ENCODE measurements around the gene TMEM141.

The TMEM141 gene

DNA sequence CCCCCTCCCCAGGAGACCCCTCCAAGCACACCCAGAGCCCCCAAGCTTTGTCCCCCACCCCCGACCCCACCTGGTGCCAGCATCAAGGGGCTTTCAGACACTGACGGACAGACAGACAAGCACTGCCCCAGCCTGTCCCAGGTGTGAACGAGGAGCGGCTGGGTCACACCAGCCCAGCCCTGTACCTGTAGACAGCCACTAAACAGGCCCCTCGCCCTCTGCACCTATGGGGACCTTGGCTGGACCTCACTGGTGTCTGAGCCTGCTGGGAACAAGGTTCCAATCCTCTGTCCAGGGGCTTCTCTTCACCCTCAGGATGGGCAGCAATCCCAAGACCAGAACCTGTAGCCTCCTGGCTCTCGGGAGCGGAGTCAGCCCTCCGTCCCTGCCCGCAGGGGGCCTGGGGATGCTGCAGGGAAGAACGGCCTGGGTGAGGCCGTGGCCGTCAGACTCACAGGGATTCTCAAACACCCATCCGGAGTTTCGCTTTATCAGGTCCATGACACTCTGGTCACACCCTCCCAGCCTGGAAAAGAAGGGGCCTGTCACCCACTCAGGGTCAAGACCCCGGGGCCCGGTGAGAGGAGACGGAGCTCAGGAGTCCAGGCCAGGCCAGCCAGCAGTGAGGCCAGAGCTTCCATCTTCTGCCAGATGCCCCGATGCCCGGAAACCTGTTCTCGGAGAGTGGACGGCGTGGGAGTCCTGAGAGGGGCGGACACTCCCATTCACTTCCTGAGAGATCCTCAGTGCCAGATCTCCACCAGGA, 45.6 kb upstream of the TMEM141 start:
- Histone ChIP-seq H3K36me3 (no peaks in the 10 kb centered on the region), H3K27ac (no peak overlapping the region), H3K4me3 (ENCODE audit: low read depth, low read length) (no peak overlapping the region), H3K9me3 (ENCODE audit: severe bottlenecking) (no peaks in the 10 kb centered on the region), H3K27me3 (ENCODE audit: insufficient read depth, low read depth, severe bottlenecking) (no peaks in the 10 kb centered on the region)
- DNase-seq, result no peak
- TF ChIP-seq, protein P1, sequence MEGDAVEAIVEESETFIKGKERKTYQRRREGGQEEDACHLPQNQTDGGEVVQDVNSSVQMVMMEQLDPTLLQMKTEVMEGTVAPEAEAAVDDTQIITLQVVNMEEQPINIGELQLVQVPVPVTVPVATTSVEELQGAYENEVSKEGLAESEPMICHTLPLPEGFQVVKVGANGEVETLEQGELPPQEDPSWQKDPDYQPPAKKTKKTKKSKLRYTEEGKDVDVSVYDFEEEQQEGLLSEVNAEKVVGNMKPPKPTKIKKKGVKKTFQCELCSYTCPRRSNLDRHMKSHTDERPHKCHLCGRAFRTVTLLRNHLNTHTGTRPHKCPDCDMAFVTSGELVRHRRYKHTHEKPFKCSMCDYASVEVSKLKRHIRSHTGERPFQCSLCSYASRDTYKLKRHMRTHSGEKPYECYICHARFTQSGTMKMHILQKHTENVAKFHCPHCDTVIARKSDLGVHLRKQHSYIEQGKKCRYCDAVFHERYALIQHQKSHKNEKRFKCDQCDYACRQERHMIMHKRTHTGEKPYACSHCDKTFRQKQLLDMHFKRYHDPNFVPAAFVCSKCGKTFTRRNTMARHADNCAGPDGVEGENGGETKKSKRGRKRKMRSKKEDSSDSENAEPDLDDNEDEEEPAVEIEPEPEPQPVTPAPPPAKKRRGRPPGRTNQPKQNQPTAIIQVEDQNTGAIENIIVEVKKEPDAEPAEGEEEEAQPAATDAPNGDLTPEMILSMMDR (IDR thresholded peaks at IDR 0.05; ENCODE audit: low read depth, low read length), result no peak

DNA sequence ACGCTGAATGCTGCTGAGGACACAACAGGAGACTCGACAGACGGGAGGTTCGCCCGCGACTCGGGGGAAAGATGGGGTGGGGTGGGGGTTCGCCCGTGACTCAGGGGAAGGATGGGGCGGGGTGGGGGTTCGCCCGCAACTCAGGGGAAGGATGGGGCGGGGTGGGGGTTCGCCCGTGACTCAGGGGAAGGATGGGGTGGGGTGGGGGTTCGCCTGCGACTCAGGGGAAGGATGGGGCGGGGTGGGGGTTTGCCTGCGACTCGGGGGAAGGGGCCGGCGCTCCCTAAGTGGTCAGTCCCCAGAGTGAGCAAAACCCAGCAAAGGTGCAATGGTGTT, 45.0 kb upstream of the TMEM141 start:
- Histone ChIP-seq H3K36me3 (no peaks in the 10 kb centered on the region), H3K27ac (no peak overlapping the region), H3K27me3 (ENCODE audit: insufficient read depth, low read depth, severe bottlenecking) (no peaks in the 10 kb centered on the region), H3K4me3 (ENCODE audit: low read depth, low read length) (no peak overlapping the region), H3K9me3 (ENCODE audit: severe bottlenecking) (no peaks in the 10 kb centered on the region)
- no peak for DNase-seq
- TF ChIP-seq, protein P1 (IDR thresholded peaks at IDR 0.05; ENCODE audit: low read depth, low read length), result no peak

DNA sequence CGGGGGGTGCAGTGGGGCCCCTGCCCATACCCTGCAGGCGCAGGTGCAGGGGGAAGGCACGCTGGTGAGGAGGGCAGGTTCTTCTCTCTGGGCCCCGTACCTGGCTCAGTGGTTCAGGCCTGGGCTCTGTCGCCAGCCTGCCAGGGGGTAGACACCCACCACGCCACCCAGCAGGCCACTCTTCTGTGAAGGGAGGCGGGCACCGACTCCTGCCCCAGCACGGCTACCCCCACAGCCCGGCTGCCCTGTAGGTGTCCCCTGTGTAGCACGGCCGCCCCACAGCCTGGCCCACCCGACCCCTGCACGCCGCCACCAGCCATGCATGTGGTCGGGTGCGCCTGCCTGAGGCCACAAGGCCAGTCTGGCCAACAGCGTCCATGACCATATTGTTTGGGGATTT, 44.5 kb upstream of the TMEM141 start:
- Histone ChIP-seq H3K9me3 (ENCODE audit: severe bottlenecking) (no peaks in the 10 kb centered on the region), H3K27me3 (ENCODE audit: insufficient read depth, low read depth, severe bottlenecking) (no peaks in the 10 kb centered on the region), H3K36me3 (no peaks in the 10 kb centered on the region), H3K4me3 (ENCODE audit: low read depth, low read length) (no peak overlapping the region), H3K27ac (no peak overlapping the region)
- DNase-seq, result no peak
- TF ChIP-seq, protein P1 (IDR thresholded peaks at IDR 0.05; ENCODE audit: low read depth, low read length), result no peak

DNA sequence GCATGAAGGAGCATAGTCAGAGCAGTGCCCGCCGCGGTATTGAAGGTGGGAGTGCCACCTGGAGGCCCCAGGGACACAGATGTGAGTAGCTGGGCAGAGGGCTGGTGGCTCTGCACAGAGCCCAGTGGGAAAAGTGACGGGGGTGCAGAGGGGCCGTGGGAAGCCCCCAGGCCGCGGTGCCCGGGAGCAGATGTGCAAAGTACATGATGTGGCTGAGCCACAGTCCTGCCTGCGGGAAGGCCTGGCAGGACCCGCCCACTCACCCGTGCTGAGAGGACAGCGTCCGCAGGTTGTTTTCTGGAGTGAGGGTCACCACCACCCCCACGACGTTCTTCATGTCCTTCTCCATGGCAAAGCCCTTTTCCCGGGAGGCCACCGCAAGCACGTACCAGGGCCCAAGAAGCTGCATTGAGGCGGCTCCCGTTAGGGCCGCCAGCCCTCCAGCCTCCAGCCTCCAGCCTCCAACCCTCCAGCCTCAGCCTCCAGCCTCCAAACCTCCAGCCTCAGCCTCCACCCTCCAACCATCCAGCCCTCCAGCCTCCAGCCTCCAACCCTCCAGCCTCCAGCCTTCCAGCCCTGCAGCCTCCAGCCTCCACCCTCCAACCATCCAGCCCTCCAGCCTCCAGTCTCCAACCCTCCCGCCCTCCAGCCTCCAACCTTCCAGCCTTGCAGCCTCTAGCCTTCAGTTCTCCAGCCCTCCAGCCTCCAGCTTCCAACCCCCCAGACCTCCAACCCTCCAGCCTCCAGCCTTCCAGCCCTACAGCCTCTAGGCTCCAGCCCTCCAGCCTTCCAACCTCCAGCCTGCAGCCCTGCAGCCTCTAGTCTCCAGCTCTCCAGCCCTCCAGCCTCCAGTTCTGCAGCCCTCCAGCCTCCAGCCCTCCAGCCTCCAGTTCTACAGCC, 43.7 kb upstream of the TMEM141 start:
- TF ChIP-seq, protein P1 (IDR thresholded peaks at IDR 0.05; ENCODE audit: low read depth, low read length), result no peak
- H3K9me3 ChIP-seq (ENCODE audit: severe bottlenecking), result no peaks in the 10 kb centered on the region
- no peak overlapping the region for H3K4me3 ChIP-seq (ENCODE audit: low read depth, low read length)
- no peaks in the 10 kb centered on the region for H3K27me3 ChIP-seq (ENCODE audit: insufficient read depth, low read depth, severe bottlenecking)
- DNase-seq, result no peak
- H3K27ac ChIP-seq, result no peak overlapping the region
- H3K36me3 ChIP-seq, result no peaks in the 10 kb centered on the region

DNA sequence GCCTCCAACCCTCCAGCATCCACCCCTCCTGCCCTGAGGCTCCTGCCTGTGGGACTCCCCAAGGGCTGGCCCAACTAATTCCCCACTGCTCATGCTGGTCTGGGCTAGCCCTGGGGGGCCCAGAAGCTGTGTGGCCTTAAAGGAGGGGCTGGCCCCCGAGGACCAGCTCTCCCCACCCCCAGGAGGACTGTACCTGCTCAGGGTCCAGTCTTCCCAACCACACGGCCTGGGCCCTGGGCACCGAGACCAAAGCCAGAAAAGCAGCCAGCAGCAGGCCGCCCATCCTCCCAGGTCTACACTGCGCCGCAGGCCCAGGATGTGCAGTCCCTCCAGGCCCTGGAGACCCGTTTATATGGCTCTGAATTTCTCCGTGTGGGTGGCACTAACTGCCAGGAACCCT, 42.9 kb upstream of the TMEM141 start, which contains the start of gene LCN6:
LCN6 (minus strand) TSS at position 325 of the 400 bp plus-strand sequence; CDS start at position 283, 42 bp downstream.
- Histone ChIP-seq H3K27me3 (ENCODE audit: insufficient read depth, low read depth, severe bottlenecking) (no peaks in the 10 kb centered on the region), H3K36me3 (no peaks in the 10 kb centered on the region), H3K9me3 (ENCODE audit: severe bottlenecking) (no peaks in the 10 kb centered on the region), H3K27ac (no peak within 1 kb of the TSS), H3K4me3 (ENCODE audit: low read depth, low read length) (no peak within 1 kb of the TSS)
- TF ChIP-seq, protein P1 (IDR thresholded peaks at IDR 0.05; ENCODE audit: low read depth, low read length), result no peak
- DNase-seq, result no peak

All from WERI-Rb-1 (cell line).